Aorta (tissue), 5 donors: ENCODE results near the gene SPAG17. TPM values are rescaled to one million over a fixed set of nuclear protein-coding genes. Genes with fewer than 3 reads are reported as not detected.
A peak's percentile ranks its signal among the peaks of the same experiment; 100 is the strongest.

Experiments used
- ATAC-seq: fragments of 200-7000 bp; cut with Tn5 transposase; one replicate; pipeline ENCODE4 v1.9.1; 2022; ENCODE audit warnings: moderate library complexity; ENCODE audit not compliant: low FRiP score
- DNase-seq, 2 donors: peaks; one replicate each; pipeline ENCODE4 v3.0.0-alpha.2; 2020
- H3K27ac ChIP-seq, 2 donors: one replicate each; pipeline ENCODE4 v1.5.1; 2013; ENCODE audit warnings: low read length in 2 of 2, mild to moderate bottlenecking in 2 of 2, moderate library complexity in 2 of 2, control low read depth in 1 of 2, inconsistent platforms in 1 of 2, low read depth in 1 of 2
- H3K27me3 ChIP-seq, 2 donors: one replicate each; pipeline ENCODE4 v1.6.1; 2013; ENCODE audit warnings: control low read depth in 1 of 2, low read length in 1 of 2, mild to moderate bottlenecking in 1 of 2, moderate library complexity in 1 of 2; ENCODE audit not compliant: insufficient read depth in 2 of 2, control insufficient read depth in 1 of 2
- H3K36me3 ChIP-seq, 2 donors: one replicate each; pipeline ENCODE4 v1.6.1; 2013; ENCODE audit warnings: control low read depth in 1 of 2, low read length in 1 of 2, mild to moderate bottlenecking in 1 of 2; ENCODE audit not compliant: insufficient read depth in 2 of 2, control insufficient read depth in 1 of 2
- H3K4me1 ChIP-seq, 2 donors: one replicate each; pipeline ENCODE4 v1.6.1; 2013; ENCODE audit warnings: low read length in 2 of 2, control low read depth in 1 of 2, mild to moderate bottlenecking in 1 of 2, moderate library complexity in 1 of 2; ENCODE audit not compliant: insufficient read depth in 2 of 2, control insufficient read depth in 1 of 2
- H3K4me3 ChIP-seq, 2 donors: one replicate each; pipeline ENCODE4 v1.5.1; 2013; ENCODE audit warnings: low read length in 2 of 2, control low read depth in 1 of 2, mild to moderate bottlenecking in 1 of 2
- H3K9me3 ChIP-seq: one replicate; pipeline ENCODE4 v1.6.1; 2013; ENCODE audit warnings: mild to moderate bottlenecking, low read length; ENCODE audit not compliant: control insufficient read depth
- WGBS, 2 donors: extraction: QIAGEN DNeasy Blood & Tissue Kit; methylation state at CpG; one replicate each; pipeline ENCODE4 v1.1.7; 2013; 5-methylcytosine and 5-hydroxymethylcytosine counted together
- intact Hi-C, 2 donors: fragments of 100-400 bp; cut with DNase I; formaldehyde crosslinking; loops; one replicate each; pipeline versions ENCODE4 v1.14.2 to v1.15.0; 2022
- polyA plus RNA-seq, 2 donors: library from polyadenylated mRNA; stranded (reverse); fragments of 200-250 nt; gene quantifications; one replicate each; pipeline ENCODE4 v1.2.3, GENCODE V29; 2013
- total RNA-seq, 2 donors: library from RNA; stranded (reverse); fragmentation: NEBNext Ultra II Directional; extraction: Animal tissue kit (Norgen Biotek cat#: 25700); gene quantifications; one replicate each; pipeline ENCODE4 v1.2.1, GENCODE V29; 2021
- donor health status: healthy with polysubstance abuse.
- donor health status: Bipolar disorder and iron deficiency.
- donor health status: DM: no; HTN: no; CAD: no.
- donor health status: DM: no; HTN: no; CAD: no.
- donor health status: DM: yes; HTN: yes; CAD: no.

The SPAG17 gene
- total and polyA plus RNA-seq, 4 donors: 0.06 TPM; not detected in 3

GRCh38 chr1:118143831-118144230, 41.2 kb downstream of the SPAG17 start:
- DNase-seq: no peak
- no peaks in the 10 kb centered on the region for H3K27me3 ChIP-seq
- 76 to 82% methylated on average over 2 of the region's 2 CpGs for WGBS, 2 donors
- no peak overlapping the region for H3K4me3 ChIP-seq
- no peaks in the 10 kb centered on the region for H3K9me3 ChIP-seq
- ATAC-seq: no peak
- H3K4me1 ChIP-seq: no peaks in the 10 kb centered on the region
- no peaks in the 10 kb centered on the region for H3K36me3 ChIP-seq
- no peak overlapping the region for H3K27ac ChIP-seq
- intact Hi-C loops: no loop called here

- no peak overlapping the region for H3K27ac ChIP-seq
- H3K27me3 ChIP-seq: no peaks in the 10 kb centered on the region
- DNase-seq (no peak), ATAC-seq (no peak)
- H3K36me3 ChIP-seq: no peaks in the 10 kb centered on the region
- WGBS, 2 donors: 89 to 95% methylated on average over 1 of the region's 1 CpG
- no peaks in the 10 kb centered on the region for H3K9me3 ChIP-seq
- intact Hi-C loops: no loop called here
- H3K4me3 ChIP-seq: no peak overlapping the region
- H3K4me1 ChIP-seq: no peaks in the 10 kb centered on the region
Observed at GRCh38 chr1:118143121-118143520, 41.9 kb downstream of the SPAG17 start.

- Histone ChIP-seq H3K4me1 (no peaks in the 10 kb centered on the region), H3K27me3 (no peaks in the 10 kb centered on the region), H3K27ac (no peak overlapping the region), H3K36me3 (no peaks in the 10 kb centered on the region), H3K9me3 (no peaks in the 10 kb centered on the region), H3K4me3 (no peak overlapping the region)
- intact Hi-C loops: no loop called here
- DNase-seq: no peak
- 87 to 89% methylated on average over 3 of the region's 3 CpGs for WGBS, 2 donors
- ATAC-seq: no peak
Observed at GRCh38 chr1:118142546-118142945, 42.5 kb downstream of the SPAG17 start.

GRCh38 chr1:118137900-118138299, 47.1 kb downstream of the SPAG17 start:
- intact Hi-C loops: no loop called here
- no peak for DNase-seq
- Histone ChIP-seq H3K36me3 (no peaks in the 10 kb centered on the region), H3K27me3 (no peaks in the 10 kb centered on the region), H3K9me3 (no peaks in the 10 kb centered on the region), H3K4me3 (no peak overlapping the region), H3K27ac (no peak overlapping the region), H3K4me1 (no peaks in the 10 kb centered on the region)
- WGBS, 2 donors: 94% methylated on average over 3 of the region's 3 CpGs
- ATAC-seq: no peak

DNA sequence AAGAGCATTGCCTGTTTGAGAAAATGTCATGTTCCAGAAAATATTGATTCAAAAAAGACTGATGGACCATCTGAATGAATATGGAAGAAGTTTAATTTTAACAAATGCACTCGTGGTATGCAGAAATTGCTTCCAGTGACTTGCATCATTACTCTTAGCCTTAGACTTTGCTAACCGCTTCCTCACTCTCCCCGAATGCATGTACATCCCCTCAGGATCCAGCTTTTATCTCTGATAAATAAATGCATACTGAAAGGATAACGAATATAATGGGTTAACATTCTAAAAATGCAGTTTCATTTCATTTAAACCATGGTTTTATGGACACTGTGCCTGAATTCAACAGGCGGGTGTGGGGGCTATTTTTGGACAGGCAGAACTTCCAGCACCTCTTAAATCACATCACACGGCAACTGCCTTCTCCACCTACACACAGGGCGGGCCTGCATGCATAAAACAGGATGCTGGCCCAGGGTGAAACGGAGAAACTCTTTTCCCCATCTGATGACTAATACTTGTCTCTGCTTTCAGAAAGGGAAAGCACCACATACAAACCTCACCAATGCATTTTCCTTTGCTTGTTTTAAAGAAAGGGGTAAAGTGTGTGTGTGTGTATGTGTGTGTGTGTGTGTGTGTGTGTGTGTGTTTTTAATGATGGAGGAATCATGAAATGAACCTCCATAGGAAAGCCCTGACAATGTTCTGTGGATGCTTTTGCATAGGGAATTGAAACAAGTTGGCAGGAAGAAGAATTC, 48.7 kb downstream of the SPAG17 start:
- intact Hi-C loops: no loop called here
- Histone ChIP-seq H3K36me3 (no peaks in the 10 kb centered on the region), H3K27me3 (no peaks in the 10 kb centered on the region), H3K27ac (no peak overlapping the region), H3K9me3 (no peaks in the 10 kb centered on the region), H3K4me3 (no peak overlapping the region), H3K4me1 (no peaks in the 10 kb centered on the region)
- WGBS, 2 donors: 26 to 28% methylated on average over 8 of the region's 8 CpGs
- DNase-seq (peak in 1 of 2 donors; percentile 53), ATAC-seq (peak; percentile 52)

GRCh38 chr1:118132000-118132399, 53.0 kb downstream of the SPAG17 start:
- Histone ChIP-seq H3K27me3 (no peaks in the 10 kb centered on the region), H3K36me3 (no peaks in the 10 kb centered on the region), H3K27ac (no peak overlapping the region), H3K9me3 (no peaks in the 10 kb centered on the region), H3K4me1 (no peaks in the 10 kb centered on the region), H3K4me3 (no peak overlapping the region)
- intact Hi-C loops: no loop called here
- no peak for DNase-seq
- ATAC-seq: no peak
- WGBS, 2 donors: 87 to 90% methylated on average over 5 of the region's 5 CpGs

DNA sequence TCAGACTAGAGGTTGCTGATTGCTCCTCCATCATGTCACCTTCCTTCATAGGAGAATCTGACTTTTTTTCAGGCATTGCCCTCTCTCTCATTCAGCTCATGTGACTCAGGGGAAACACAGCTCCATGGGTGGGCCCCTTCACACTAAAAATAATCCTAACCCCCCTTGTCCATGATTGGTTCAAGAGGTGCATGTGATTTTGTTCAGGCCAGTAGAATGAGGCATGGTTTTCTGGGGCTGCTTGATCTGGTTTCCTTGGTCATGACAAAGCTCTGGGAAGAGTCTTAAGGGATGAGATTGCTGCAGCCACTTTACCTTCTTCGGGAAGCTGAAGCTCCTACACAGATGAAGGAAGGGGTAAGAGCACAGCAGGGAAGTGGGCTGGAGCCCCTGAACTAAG, 56.3 kb downstream of the SPAG17 start:
- intact Hi-C loops: no loop called here
- ATAC-seq (no peak), DNase-seq (no peak)
- Histone ChIP-seq H3K36me3 (no peaks in the 10 kb centered on the region), H3K9me3 (no peaks in the 10 kb centered on the region), H3K27ac (no peak overlapping the region), H3K4me1 (no peaks in the 10 kb centered on the region), H3K4me3 (no peak overlapping the region), H3K27me3 (no peaks in the 10 kb centered on the region)
- WGBS, 2 donors: 83 to 91% methylated on average over 1 of the region's 1 CpG

- H3K9me3 ChIP-seq: no peaks in the 10 kb centered on the region
- H3K36me3 ChIP-seq: no peaks in the 10 kb centered on the region
- WGBS, 2 donors: 52 to 57% methylated on average over 3 of the region's 3 CpGs
- no peak overlapping the region for H3K4me3 ChIP-seq
- H3K27me3 ChIP-seq: no peaks in the 10 kb centered on the region
- intact Hi-C loops: no loop called here
- no peak for ATAC-seq
- no peaks in the 10 kb centered on the region for H3K4me1 ChIP-seq
- H3K27ac ChIP-seq: no peak overlapping the region
- no peak for DNase-seq
Observed at GRCh38 chr1:118124064-118124463, 61.0 kb downstream of the SPAG17 start.

DNA sequence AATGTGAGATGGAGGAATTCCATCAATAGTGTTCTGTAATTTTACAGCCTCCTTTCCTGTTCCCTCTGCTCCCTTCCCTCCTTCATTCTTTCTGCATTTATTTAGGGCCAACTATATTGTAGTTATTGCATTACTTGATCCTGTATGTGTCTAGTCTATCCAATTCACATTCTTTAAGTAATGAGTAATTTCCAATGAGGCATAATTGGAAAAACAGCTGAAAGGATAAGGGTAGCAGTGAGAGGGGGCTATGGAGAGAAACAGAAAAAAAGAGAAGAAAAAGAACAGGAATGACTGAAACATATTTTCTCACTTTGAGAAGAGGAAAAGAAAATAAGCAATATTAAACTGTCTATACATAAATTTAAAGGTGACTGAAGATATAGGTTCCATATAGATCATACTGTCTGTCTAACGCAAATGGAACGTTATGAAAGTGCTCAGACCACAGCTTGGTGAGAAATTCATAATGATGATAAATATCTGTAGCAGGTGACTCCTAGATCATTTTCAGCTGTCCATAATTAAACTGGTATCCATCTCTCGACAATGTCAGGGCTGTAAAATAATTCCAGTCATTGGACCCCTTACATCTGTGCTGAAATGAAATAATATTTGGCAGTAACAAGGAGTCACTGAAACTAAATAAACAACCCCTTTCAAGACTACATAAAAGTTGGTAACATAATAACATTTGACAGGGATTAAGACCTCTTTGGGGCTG, 61.8 kb downstream of the SPAG17 start:
- H3K27ac ChIP-seq: no peak overlapping the region
- no peaks in the 10 kb centered on the region for H3K36me3 ChIP-seq
- WGBS, 2 donors: 29 to 55% methylated on average over 3 of the region's 3 CpGs
- H3K27me3 ChIP-seq: no peaks in the 10 kb centered on the region
- no peaks in the 10 kb centered on the region for H3K9me3 ChIP-seq
- no peaks in the 10 kb centered on the region for H3K4me1 ChIP-seq
- DNase-seq: no peak
- ATAC-seq: no peak
- intact Hi-C loops: no loop called here
- no peak overlapping the region for H3K4me3 ChIP-seq
